ENCODE data around the gene PAM. TPM values are rescaled to one million over a fixed set of nuclear protein-coding genes. Genes with fewer than 3 reads are reported as not detected.

The PAM gene
- total and polyA plus RNA-seq, 2 donors (not counting 3 experiments of a cell fraction or from before 2014, with no cell fraction given): 118 to 176 TPM

GRCh38 chr5:102771435-102771834, 16.3 kb downstream of the PAM start:
- Histone ChIP-seq H3K27ac (ENCODE audit: insufficient read depth, low read depth, low read length) (peak overlapping the region; percentile 92), H3K27me3 (ENCODE audit: control insufficient read depth in 2 of 2, insufficient read depth in 2 of 2, low read length in 2 of 2) (no peaks in the 10 kb centered on the region), H3K9me1 (replicated peaks; ENCODE audit: control insufficient read depth, extremely low read depth, insufficient read depth, low read length) (no peaks in the 10 kb centered on the region), H4K20me1 (replicated peaks; ENCODE audit: control insufficient read depth, extremely low read depth, insufficient read depth, low read length) (no peaks in the 10 kb centered on the region), H3K4me3 (replicated peaks in 1 of 3; ENCODE audit: insufficient read depth in 1 of 3, low read depth in 1 of 3, low read length in 3 of 3) (peak overlapping the region in 1 of 3 experiments; percentile 45), H3K79me2 (ENCODE audit: control insufficient read depth, insufficient read depth, low read length) (peaks cover 42% of the 10 kb centered on the region), H3K9me3 (replicated peaks; ENCODE audit: control insufficient read depth, insufficient read depth, low read length) (no peaks in the 10 kb centered on the region), H3K4me2 (ENCODE audit: insufficient read depth, low read length) (peak overlapping the region; percentile 93), H3K4me1 (ENCODE audit: control insufficient read depth, extremely low read depth, insufficient read depth, low read length) (peaks cover 22% of the 10 kb centered on the region), H3K36me3 (ENCODE audit: control insufficient read depth in 2 of 2, extremely low read depth in 1 of 2, insufficient read depth in 2 of 2, low read length in 2 of 2) (no peaks in the 10 kb centered on the region), H2AFZ (ENCODE audit: low read depth, low read length) (peak overlapping the region; percentile 22), H3K9ac (replicated peaks; ENCODE audit: extremely low read depth, insufficient read depth, low read length) (peak overlapping the region; percentile 48)
- peak; percentile 48 for TF ChIP-seq POLR2AphosphoS5 (IDR thresholded peaks at IDR 0.05; ENCODE audit: insufficient read depth, low read depth, low read length)
- no peak for TF ChIP-seq CTCF (IDR thresholded peaks at IDR 0.05; ENCODE audit: extremely low read depth in 1 of 2, insufficient read depth in 1 of 2, low read depth in 1 of 2, low read length in 2 of 2)
- TF ChIP-seq JUN (IDR thresholded peaks at IDR 0.05; ENCODE audit: borderline replicate concordance, insufficient read depth, insufficient read length, low read depth): no peak
- TF ChIP-seq FOS (IDR thresholded peaks at IDR 0.05; ENCODE audit: borderline replicate concordance, insufficient read depth, low read length): no peak
- TF ChIP-seq MAX (IDR thresholded peaks at IDR 0.05; ENCODE audit: insufficient read depth, insufficient read length): no peak
- no peak for TF ChIP-seq MYC (IDR thresholded peaks at IDR 0.05; ENCODE audit: low read depth, low read length)
- no peak for TF ChIP-seq POLR2A (IDR thresholded peaks at IDR 0.05; ENCODE audit: low read depth, low read length)
- TF ChIP-seq EZH2 (IDR thresholded peaks at IDR 0.05; ENCODE audit: borderline replicate concordance, low read depth, low read length, severe bottlenecking): no peak
- dilution Hi-C loops (cut with MboI; ENCODE audit: extremely low pct_ligation_motif_present, low sequenced_read_pairs): no loop called here
- DNase-seq (ENCODE audit: low read depth, low spot score): peak; percentile 80
- intact Hi-C loops (cut with micrococcal nuclease): loop anchor here (1.0 to 5.0 kb wide), 4 partner anchors 15 to 351 kb away; partner anchors contain the start of genes GIN1 and PPIP5K2
- ChIA-PET CTCF (interaction anchor here (1.0 to 2.5 kb wide), 5 partner anchors 9 to 90 kb away, joined by 3 to 14 read pairs (median 5); no protein-coding TSS in a partner anchor), POLR2A (no interaction called here)
- peak; percentile 81 for FAIRE-seq
- BruUV-seq (replicated peaks): no TSS peak
